PFSK-1 (cell line): ENCODE results near the gene PRKN.

Experiments
- FOXP2 ChIP-seq: optimal IDR thresholded peaks from 2 replicates; pipeline ENCODE3; 2011; ENCODE audit warnings: borderline replicate concordance, control low read depth, inconsistent platforms; ENCODE audit not compliant: insufficient read depth; ENCODE audit errors: extremely low read length, extremely low read depth
- POLR2AphosphoS5 ChIP-seq: IDR thresholded peaks from 2 replicates; pipeline ENCODE4 v1.6.1; 2012; ENCODE audit warnings: low read depth, mild to moderate bottlenecking, control low read depth, low read length, moderate library complexity
- SIN3A ChIP-seq: IDR thresholded peaks from 2 replicates; pipeline ENCODE4 v1.6.1; 2012; ENCODE audit warnings: mild to moderate bottlenecking, low read length, moderate library complexity, borderline replicate concordance; ENCODE audit not compliant: insufficient read depth
- TAF1 ChIP-seq: IDR thresholded peaks from 2 replicates; pipeline ENCODE4 v1.6.1; 2012; ENCODE audit warnings: low read length, control low read depth, borderline replicate concordance; ENCODE audit not compliant: insufficient read depth
- TF ChIP-seq, protein P1 (sequence below), 2 experiments: IDR thresholded peaks; 2 replicates each; pipeline versions ENCODE4 v1.6.1 to v1.8.0; 2011 to 2012; ENCODE audit warnings: low read depth in 2 of 2, low read length in 2 of 2, control low read depth in 1 of 2, inconsistent platforms in 1 of 2, mild to moderate bottlenecking in 1 of 2, moderate library complexity in 1 of 2; ENCODE audit not compliant: insufficient read depth in 1 of 2

PRKN gene

DNA sequence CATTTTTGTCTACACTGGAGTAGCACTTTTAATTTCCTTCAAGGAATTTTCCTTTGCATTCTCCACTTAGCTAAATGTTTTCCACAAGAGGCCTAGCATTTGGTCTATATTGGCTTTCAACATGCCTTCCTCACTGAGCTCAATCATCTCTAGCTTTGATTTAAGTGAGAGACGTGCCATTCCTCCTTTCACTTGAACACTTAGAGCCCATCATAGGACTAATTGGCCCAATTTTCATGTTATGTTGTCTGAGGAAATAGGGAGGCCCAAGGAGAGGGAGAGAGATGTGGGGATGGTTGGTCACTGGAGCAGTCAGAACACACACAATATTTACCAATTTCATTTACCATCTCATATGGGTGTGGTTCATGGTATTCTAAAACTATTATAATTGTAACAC is 645.0 kb downstream of the PRKN start:
- TF ChIP-seq POLR2AphosphoS5 (no peak), TAF1 (no peak), SIN3A (no peak), FOXP2 (no peak)
- TF ChIP-seq, protein P1, sequence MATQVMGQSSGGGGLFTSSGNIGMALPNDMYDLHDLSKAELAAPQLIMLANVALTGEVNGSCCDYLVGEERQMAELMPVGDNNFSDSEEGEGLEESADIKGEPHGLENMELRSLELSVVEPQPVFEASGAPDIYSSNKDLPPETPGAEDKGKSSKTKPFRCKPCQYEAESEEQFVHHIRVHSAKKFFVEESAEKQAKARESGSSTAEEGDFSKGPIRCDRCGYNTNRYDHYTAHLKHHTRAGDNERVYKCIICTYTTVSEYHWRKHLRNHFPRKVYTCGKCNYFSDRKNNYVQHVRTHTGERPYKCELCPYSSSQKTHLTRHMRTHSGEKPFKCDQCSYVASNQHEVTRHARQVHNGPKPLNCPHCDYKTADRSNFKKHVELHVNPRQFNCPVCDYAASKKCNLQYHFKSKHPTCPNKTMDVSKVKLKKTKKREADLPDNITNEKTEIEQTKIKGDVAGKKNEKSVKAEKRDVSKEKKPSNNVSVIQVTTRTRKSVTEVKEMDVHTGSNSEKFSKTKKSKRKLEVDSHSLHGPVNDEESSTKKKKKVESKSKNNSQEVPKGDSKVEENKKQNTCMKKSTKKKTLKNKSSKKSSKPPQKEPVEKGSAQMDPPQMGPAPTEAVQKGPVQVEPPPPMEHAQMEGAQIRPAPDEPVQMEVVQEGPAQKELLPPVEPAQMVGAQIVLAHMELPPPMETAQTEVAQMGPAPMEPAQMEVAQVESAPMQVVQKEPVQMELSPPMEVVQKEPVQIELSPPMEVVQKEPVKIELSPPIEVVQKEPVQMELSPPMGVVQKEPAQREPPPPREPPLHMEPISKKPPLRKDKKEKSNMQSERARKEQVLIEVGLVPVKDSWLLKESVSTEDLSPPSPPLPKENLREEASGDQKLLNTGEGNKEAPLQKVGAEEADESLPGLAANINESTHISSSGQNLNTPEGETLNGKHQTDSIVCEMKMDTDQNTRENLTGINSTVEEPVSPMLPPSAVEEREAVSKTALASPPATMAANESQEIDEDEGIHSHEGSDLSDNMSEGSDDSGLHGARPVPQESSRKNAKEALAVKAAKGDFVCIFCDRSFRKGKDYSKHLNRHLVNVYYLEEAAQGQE (IDR thresholded peaks at IDR 0.05; ENCODE audit: insufficient read depth in 1 of 2, low read depth in 2 of 2, low read length in 2 of 2), result no peak

DNA sequence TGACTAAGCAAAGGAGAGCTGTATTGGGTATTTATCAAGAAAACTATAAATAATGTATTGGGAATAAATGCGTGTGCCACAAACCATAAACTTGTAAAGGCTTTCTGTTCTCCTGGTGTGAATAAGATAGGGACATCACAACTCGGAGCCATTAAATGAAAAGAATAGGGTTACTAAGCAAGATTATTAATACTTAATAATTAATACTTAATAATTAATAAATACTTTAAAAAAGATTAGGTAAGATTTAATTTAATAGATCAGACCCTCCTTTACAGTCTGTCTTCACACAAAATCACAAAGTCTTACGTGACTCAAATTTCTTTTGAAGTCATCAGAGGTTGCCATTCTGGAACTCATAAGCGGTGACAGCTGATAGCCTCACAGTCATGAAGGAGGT is 648.9 kb downstream of the PRKN start:
- TF ChIP-seq POLR2AphosphoS5 (no peak), SIN3A (no peak), FOXP2 (no peak), TAF1 (no peak)
- TF ChIP-seq, protein P1 (IDR thresholded peaks at IDR 0.05; ENCODE audit: insufficient read depth in 1 of 2, low read depth in 2 of 2, low read length in 2 of 2), result no peak

DNA sequence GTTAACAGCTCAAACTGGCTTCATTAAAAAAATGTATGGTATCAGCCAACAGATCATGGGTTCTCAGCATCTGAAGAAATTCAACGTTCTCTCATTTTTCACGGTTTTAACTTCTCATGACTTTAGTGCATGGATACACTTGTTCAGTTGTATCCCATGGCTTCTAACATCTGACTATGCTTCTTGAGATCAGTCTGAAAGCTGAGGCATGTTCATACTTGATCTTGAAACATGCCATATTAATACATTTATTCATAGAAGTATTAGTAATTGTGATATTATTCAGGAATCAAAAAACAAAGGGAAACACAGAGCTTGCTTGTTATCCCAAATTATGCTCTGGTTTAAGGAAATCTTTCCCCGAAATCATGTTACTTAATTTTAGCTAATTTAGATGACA is 649.4 kb downstream of the PRKN start:
- TF ChIP-seq SIN3A (no peak), POLR2AphosphoS5 (no peak), TAF1 (no peak), FOXP2 (no peak)
- TF ChIP-seq, protein P1 (IDR thresholded peaks at IDR 0.05; ENCODE audit: insufficient read depth in 1 of 2, low read depth in 2 of 2, low read length in 2 of 2), result no peak

DNA sequence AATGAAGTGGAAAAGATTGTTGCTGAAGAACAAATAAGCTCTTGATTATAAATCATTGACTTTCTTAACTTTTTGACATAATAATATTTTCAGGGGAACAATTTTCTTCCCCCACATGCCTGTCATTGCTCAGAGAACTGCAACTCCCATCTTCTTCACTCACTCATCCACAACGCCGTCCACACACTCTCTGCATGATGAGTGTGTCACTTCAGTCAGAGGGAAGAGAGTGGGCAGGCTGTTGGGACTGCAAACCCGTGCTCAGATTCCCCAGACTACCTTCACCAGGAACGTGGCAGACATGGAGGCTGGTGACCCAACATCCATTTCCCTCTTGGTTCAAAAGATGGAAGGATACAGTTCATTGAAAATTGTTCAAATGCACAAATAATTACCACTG is 650.8 kb downstream of the PRKN start:
- TF ChIP-seq POLR2AphosphoS5 (no peak), FOXP2 (no peak), SIN3A (no peak), TAF1 (no peak)
- TF ChIP-seq, protein P1 (IDR thresholded peaks at IDR 0.05; ENCODE audit: insufficient read depth in 1 of 2, low read depth in 2 of 2, low read length in 2 of 2), result no peak

DNA sequence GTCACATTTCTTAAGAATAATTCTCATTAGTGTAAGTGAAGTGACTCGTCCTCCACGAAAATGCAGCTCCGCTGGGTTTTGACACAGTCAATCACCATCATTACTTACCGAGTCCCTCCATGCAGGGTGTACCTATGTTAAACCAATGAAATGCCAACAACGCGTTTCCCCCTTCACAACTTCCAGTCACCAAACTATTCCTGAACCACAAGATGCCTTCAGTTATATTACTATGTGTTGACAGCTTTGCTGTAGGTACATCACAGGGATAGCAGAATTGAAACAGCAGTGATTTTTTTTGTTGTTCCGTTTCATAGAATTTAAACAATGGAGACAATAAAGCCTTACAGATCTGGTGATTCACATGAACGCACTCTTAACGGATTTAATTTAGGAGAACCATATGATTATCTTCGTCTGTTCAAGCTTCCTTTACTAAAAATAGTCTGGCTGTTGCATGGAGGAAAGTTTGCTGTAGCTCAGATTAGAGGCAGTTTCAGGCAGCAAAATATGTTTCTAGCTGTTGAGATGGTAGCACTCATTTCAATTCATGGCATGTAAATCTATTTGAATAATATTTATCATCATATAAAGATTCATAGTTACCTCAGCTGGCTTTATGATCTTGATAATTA is 652.8 kb downstream of the PRKN start:
- TF ChIP-seq SIN3A, result no peak
- TF ChIP-seq TAF1, result no peak
- TF ChIP-seq, protein P1 (IDR thresholded peaks at IDR 0.05; ENCODE audit: insufficient read depth in 1 of 2, low read depth in 2 of 2, low read length in 2 of 2), result no peak
- no peak for TF ChIP-seq FOXP2
- no peak for TF ChIP-seq POLR2AphosphoS5
